A549 (cell line): ENCODE results near the gene ADIG. TPM values are rescaled to one million over a fixed set of nuclear protein-coding genes. Genes with fewer than 3 reads are reported as not detected.
A peak's percentile ranks its signal among the peaks of the same experiment; 100 is the strongest.

ENCODE experiments used
- ATAC-seq, 2 experiments: fragments of 200-7000 bp in 1 of 2; fragments of >200 bp in 1 of 2; cut with Nextera tagmentation in 1 of 2; cut with Tn5 transposase in 1 of 2; 3 replicates each; pipeline versions ENCODE4 v1.8.0 to v1.9.1; 2018 to 2020; ENCODE audit warnings: mild to moderate bottlenecking in 1 of 2, moderate library complexity in 1 of 2
- CTCF ChIA-PET: fragments of 300-600 bp; sonication (Branson Sonifier 250); formaldehyde crosslinking; extraction: SDS; loops from one replicate; lab custom pipeline; 2021; ENCODE audit warnings: antibody characterized with exemption, inconsistent platforms; lab: Yijun Ruan, JAX
- POLR2A ChIA-PET: fragments of 350-600 bp; formaldehyde crosslinking; extraction: SDS; loops from one replicate; lab custom pipeline; 2021; ENCODE audit warnings: antibody characterized with exemption, inconsistent platforms; lab: Yijun Ruan, JAX
- DNase-seq, 2 experiments: peaks; one replicate each; pipeline versions ENCODE4 v3.0.0 to v3.0.0-alpha.2; 2011 to 2016; ENCODE audit warnings: low read depth in 1 of 2, low spot score in 1 of 2
- FAIRE-seq: peaks from 2 replicates; lab custom pipeline; 2011; peaks lifted over from hg19 to GRCh38; lab: Jason Lieb, UNC
- H3K27ac ChIP-seq, 2 experiments: fragments of >200 bp; sonication (Bioruptor Twin); formaldehyde crosslinking; 3 replicates each; pipeline ENCODE4 v1.5.1; 2016 to 2017
- H3K4me1 ChIP-seq: fragments of >200 bp; sonication (Bioruptor Twin); formaldehyde crosslinking; 3 replicates; pipeline ENCODE4 v1.6.1; 2016
- H3K4me2 ChIP-seq: fragments of >200 bp; sonication (Bioruptor Twin); formaldehyde crosslinking; 3 replicates; pipeline ENCODE4 v1.6.1; 2016
- H3K4me3 ChIP-seq: fragments of >200 bp; sonication (Bioruptor Twin); formaldehyde crosslinking; 3 replicates; pipeline ENCODE4 v1.5.1; 2016
- H3K9me3 ChIP-seq: fragments of >200 bp; sonication (Bioruptor Twin); formaldehyde crosslinking; 3 replicates; pipeline ENCODE4 v1.6.1; 2016
- ATOH8 ChIP-seq: fragments of 250-450 bp; sonication (Bioruptor Pico); IDR thresholded peaks from 2 replicates; pipeline ENCODE4 v1.5.0; 2020; ENCODE audit warnings: low read depth, mild to moderate bottlenecking, moderate library complexity
- BCL3 ChIP-seq: fragments of >200 bp; sonication (Bioruptor Twin); formaldehyde crosslinking; IDR thresholded peaks from 3 replicates; pipeline ENCODE4 v1.6.1; 2016
- ELK1 ChIP-seq: fragments of 150-350 bp; IDR thresholded peaks from 2 replicates; pipeline ENCODE4 v1.6.1; 2014; ENCODE audit warnings: low read depth, mild to moderate bottlenecking, low read length
- ESRRA ChIP-seq: fragments of 150-350 bp; IDR thresholded peaks from 2 replicates; pipeline ENCODE4 v1.6.1; 2014; ENCODE audit warnings: mild to moderate bottlenecking, low read length, borderline replicate concordance
- FOSL2 ChIP-seq, 2 experiments: fragments of 450-650 bp in 1 of 2; fragments of >200 bp in 1 of 2; sonication (Bioruptor Twin) in 1 of 2; formaldehyde crosslinking; IDR thresholded peaks; 2 replicates each; pipeline versions ENCODE4 v1.5.0 to v1.6.1; 2016 to 2020; ENCODE audit warnings: mild to moderate bottlenecking in 1 of 2, moderate library complexity in 1 of 2
- FOXS1 ChIP-seq: fragments of 250-450 bp; sonication (Bioruptor Pico); IDR thresholded peaks from 2 replicates; pipeline ENCODE4 v1.5.0; 2020; ENCODE audit warnings: mild to moderate bottlenecking, moderate library complexity
- HOXB13 ChIP-seq: fragments of 250-450 bp; sonication (Bioruptor Pico); IDR thresholded peaks from 2 replicates; pipeline ENCODE4 v1.5.0; 2020; ENCODE audit warnings: low read depth, mild to moderate bottlenecking, moderate library complexity
- JUNB ChIP-seq: fragments of >200 bp; sonication (Bioruptor Twin); formaldehyde crosslinking; IDR thresholded peaks from 2 replicates; pipeline ENCODE4 v1.6.1; 2016
- KDM1A ChIP-seq: fragments of 200-600 bp; sonication (generic); IDR thresholded peaks from 2 replicates; pipeline ENCODE4 v1.6.1; 2016; ENCODE audit warnings: low read depth, mild to moderate bottlenecking
- KDM5A ChIP-seq: fragments of 200-600 bp; sonication (generic); IDR thresholded peaks from 2 replicates; pipeline ENCODE4 v1.6.1; 2016; ENCODE audit warnings: antibody characterized with exemption, mild to moderate bottlenecking
- MAX ChIP-seq: IDR thresholded peaks from 2 replicates; pipeline ENCODE4 v1.6.1; 2012
- MAZ ChIP-seq: fragments of 150-350 bp; IDR thresholded peaks from 2 replicates; pipeline ENCODE4 v1.6.1; 2014; ENCODE audit warnings: antibody characterized with exemption, low read depth, low read length, borderline replicate concordance
- MYC ChIP-seq: IDR thresholded peaks from 2 replicates; pipeline ENCODE4 v1.6.1; 2012; ENCODE audit warnings: mild to moderate bottlenecking, inconsistent platforms, low read length, improper control_type of control experiment, borderline replicate concordance
- POLR2AphosphoS2 ChIP-seq: conservative IDR thresholded peaks from 2 replicates; pipeline ENCODE4 v1.6.1; 2012; ENCODE audit warnings: low read length, improper control_type of control experiment, inconsistent platforms
- SMC3 ChIP-seq: fragments of >200 bp; sonication (Bioruptor Twin); formaldehyde crosslinking; IDR thresholded peaks from 3 replicates; pipeline ENCODE4 v1.6.1; 2018; ENCODE audit warnings: inconsistent platforms
- TFCP2L1 ChIP-seq: fragments of 250-450 bp; sonication (Bioruptor Pico); IDR thresholded peaks from 2 replicates; pipeline ENCODE4 v1.5.0; 2021; ENCODE audit warnings: mild to moderate bottlenecking
- ZFP36 ChIP-seq: fragments of 450-650 bp; IDR thresholded peaks from 2 replicates; pipeline ENCODE4 v1.6.1; 2014; ENCODE audit warnings: borderline replicate concordance; ENCODE audit not compliant: partially characterized antibody
- WGBS: methylation state at CpG from one replicate; pipeline ENCODE4 v1.1.6; 2017; ENCODE audit errors: missing lambda C conversion rate; 5-methylcytosine and 5-hydroxymethylcytosine counted together
- polyA plus RNA-seq, 4 experiments: library from polyadenylated mRNA; depleted of rRNA in 3 of 4; stranded (reverse); fragments of >200 nt; fragmentation: RNase III in 1 of 4; extraction: RNeasy Plus Mini Kit Qiagen cat#74134 plus additional on column Dnase treatment in 1 of 4; gene quantifications; 2 replicates in 3 of 4; 3 replicates in 1 of 4; pipeline ENCODE4 v1.2.3, GENCODE V29; 2011 to 2017
- TF ChIP-seq, protein P1 (sequence below): fragments of >200 bp; sonication (Bioruptor Twin); formaldehyde crosslinking; IDR thresholded peaks from 3 replicates; pipeline ENCODE4 v1.5.1; 2016

Gene ADIG
- polyA plus RNA-seq, 2 of the 4 experiments (the other 2 are of a cell fraction) = not detected

- no peak for DNase-seq
- no peak for FAIRE-seq
- Histone ChIP-seq H3K4me2 (no peak overlapping the region), H3K27ac (no peak overlapping the region), H3K9me3 (no peaks in the 10 kb centered on the region), H3K4me3 (no peak overlapping the region), H3K4me1 (no peaks in the 10 kb centered on the region)
- CTCF ChIA-PET = interaction anchor here (1.1 to 1.2 kb wide), 2 partner anchors 9 to 10 kb away, joined by 4 read pairs; no protein-coding TSS in a partner anchor
- 92% methylated on average over 7 of the region's 7 CpGs for WGBS
- no peak for TF ChIP-seq MAX
- TF ChIP-seq, protein P1, sequence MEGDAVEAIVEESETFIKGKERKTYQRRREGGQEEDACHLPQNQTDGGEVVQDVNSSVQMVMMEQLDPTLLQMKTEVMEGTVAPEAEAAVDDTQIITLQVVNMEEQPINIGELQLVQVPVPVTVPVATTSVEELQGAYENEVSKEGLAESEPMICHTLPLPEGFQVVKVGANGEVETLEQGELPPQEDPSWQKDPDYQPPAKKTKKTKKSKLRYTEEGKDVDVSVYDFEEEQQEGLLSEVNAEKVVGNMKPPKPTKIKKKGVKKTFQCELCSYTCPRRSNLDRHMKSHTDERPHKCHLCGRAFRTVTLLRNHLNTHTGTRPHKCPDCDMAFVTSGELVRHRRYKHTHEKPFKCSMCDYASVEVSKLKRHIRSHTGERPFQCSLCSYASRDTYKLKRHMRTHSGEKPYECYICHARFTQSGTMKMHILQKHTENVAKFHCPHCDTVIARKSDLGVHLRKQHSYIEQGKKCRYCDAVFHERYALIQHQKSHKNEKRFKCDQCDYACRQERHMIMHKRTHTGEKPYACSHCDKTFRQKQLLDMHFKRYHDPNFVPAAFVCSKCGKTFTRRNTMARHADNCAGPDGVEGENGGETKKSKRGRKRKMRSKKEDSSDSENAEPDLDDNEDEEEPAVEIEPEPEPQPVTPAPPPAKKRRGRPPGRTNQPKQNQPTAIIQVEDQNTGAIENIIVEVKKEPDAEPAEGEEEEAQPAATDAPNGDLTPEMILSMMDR = no peak
- TF ChIP-seq FOSL2 (IDR thresholded peaks at IDR 0.05) = no peak
- no peak for TF ChIP-seq FOSL2 (CRISPR knock-in tag; IDR thresholded peaks at IDR 0.05)
- no peak for TF ChIP-seq SMC3
- TF ChIP-seq BCL3 = no peak
- no peak for TF ChIP-seq ESRRA
- no peak for TF ChIP-seq ELK1
- no peak for TF ChIP-seq KDM5A
- TF ChIP-seq, all 56 proteins: peak for 0
- peak; percentile 15 to 40; a peak in 2 of 6 replicates for ATAC-seq
- POLR2A ChIA-PET = no interaction called here
Measured at GRCh38 chr20:38579219-38579910, 1.6 kb upstream of the ADIG start.

GRCh38 chr20:38579921-38580320 is 1.1 kb upstream of the ADIG start:
- ATAC-seq (no peak), DNase-seq (no peak), FAIRE-seq (no peak)
- ChIA-PET CTCF (interaction anchor here (0.8 to 1.2 kb wide), 6 partner anchors 9 to 69 kb away, joined by 3 to 4 read pairs (median 3); no protein-coding TSS in a partner anchor), POLR2A (no interaction called here)
- no peak for TF ChIP-seq ATOH8 (CRISPR knock-in tag)
- TF ChIP-seq JUNB = no peak
- no peak for TF ChIP-seq KDM1A
- TF ChIP-seq FOSL2 (IDR thresholded peaks at IDR 0.05) = no peak
- TF ChIP-seq FOSL2 (CRISPR knock-in tag; IDR thresholded peaks at IDR 0.05) = no peak
- TF ChIP-seq ZFP36 = no peak
- TF ChIP-seq HOXB13 = no peak
- TF ChIP-seq POLR2AphosphoS2 = no peak
- no peak for TF ChIP-seq TFCP2L1
- TF ChIP-seq MAZ = no peak
- no peak for TF ChIP-seq FOXS1 (CRISPR knock-in tag)
- no peak for TF ChIP-seq ESRRA
- TF ChIP-seq MYC = no peak
- Histone ChIP-seq H3K9me3 (no peaks in the 10 kb centered on the region), H3K27ac (no peak overlapping the region), H3K4me1 (no peaks in the 10 kb centered on the region), H3K4me3 (no peak overlapping the region), H3K4me2 (no peak overlapping the region)
- WGBS = 95% methylated on average over 4 of the region's 4 CpGs
